Sigmoid colon (tissue), 7 donors: Measurements from ENCODE around the gene SLC39A11. TPM values are rescaled to one million over a fixed set of nuclear protein-coding genes. Genes with fewer than 3 reads are reported as not detected.

Source experiments
- DNase-seq: peaks from one replicate; pipeline ENCODE4 v3.0.0-alpha.2; 2019
- H3K27ac ChIP-seq, 4 donors: fragments of 200-600 bp; sonication (generic); one replicate each; pipeline ENCODE4 v1.5.1; 2016 to 2019; ENCODE audit warnings: mild to moderate bottlenecking in 1 of 4
- H3K27me3 ChIP-seq, 3 donors: fragments of 200-600 bp; sonication (generic); one replicate each; pipeline ENCODE4 v1.5.1; 2019; ENCODE audit warnings: mild to moderate bottlenecking in 1 of 3
- H3K36me3 ChIP-seq, 4 donors: fragments of 200-600 bp; sonication (generic); one replicate each; pipeline ENCODE4 v1.5.1; 2016 to 2019
- H3K4me1 ChIP-seq, 4 donors: fragments of 200-600 bp; sonication (generic); one replicate each; pipeline ENCODE4 v1.5.1; 2017 to 2019
- H3K4me3 ChIP-seq, 4 donors: fragments of 200-600 bp; sonication (generic); one replicate each; pipeline ENCODE4 v1.5.1; 2017 to 2019; ENCODE audit warnings: mild to moderate bottlenecking in 2 of 4, moderate library complexity in 1 of 4
- H3K9me3 ChIP-seq, 4 donors: fragments of 200-600 bp in 3 of 4; sonication (generic) in 3 of 4; one replicate each; pipeline versions ENCODE4 v1.5.1 to v1.6.1; 2013 to 2019
- CTCF ChIP-seq, 4 experiments: fragments of 450-650 bp in 3 of 4; fragments of 200-600 bp in 1 of 4; IDR thresholded peaks; one replicate each; pipeline ENCODE4 v1.5.1; 2016 to 2019; ENCODE audit warnings: antibody characterized with exemption in 4 of 4, mild to moderate bottlenecking in 3 of 4, moderate library complexity in 2 of 4
- EP300 ChIP-seq, 4 donors: sonication (generic); formaldehyde crosslinking; IDR thresholded peaks; one replicate each; pipeline ENCODE4 v1.6.1; 2017; ENCODE audit warnings: antibody characterized with exemption in 4 of 4
- POLR2A ChIP-seq, 2 donors: fragments of 450-650 bp; IDR thresholded peaks; one replicate each; pipeline ENCODE4 v1.6.1; 2016; ENCODE audit warnings: antibody characterized with exemption in 2 of 2, mild to moderate bottlenecking in 2 of 2, moderate library complexity in 2 of 2
- POLR2AphosphoS5 ChIP-seq, 4 donors: sonication (generic); formaldehyde crosslinking; IDR thresholded peaks; one replicate each; pipeline ENCODE4 v1.6.1; 2017; ENCODE audit warnings: antibody characterized with exemption in 4 of 4
- WGBS, 2 donors: extraction: QIAGEN DNeasy Blood & Tissue Kit; methylation state at CpG; one replicate each; pipeline ENCODE4 v1.1.7; 2013; 5-methylcytosine and 5-hydroxymethylcytosine counted together
- intact Hi-C: fragments of 100-400 bp; cut with DNase I; formaldehyde crosslinking; loops from one replicate; pipeline ENCODE4 v1.15.1; 2023
- polyA plus RNA-seq, 3 donors: library from polyadenylated mRNA; stranded (reverse); fragments of 200-250 nt; gene quantifications; one replicate each; pipeline ENCODE4 v1.2.3, GENCODE V29; 2013
- total RNA-seq, 4 donors: library from RNA; depleted of rRNA; stranded (reverse); fragments of >200 nt; gene quantifications; one replicate each; pipeline ENCODE4 v1.1.0, GENCODE V29; 2016
- donor health status: healthy with polysubstance abuse.
- donor health status: Bipolar disorder and iron deficiency.
- donor health status: healthy.

Gene SLC39A11
- total and polyA plus RNA-seq, 7 donors, result 7.6 to 16.4 (median 8.4) TPM

GRCh38 chr17:72677714-72678390 is 414.6 kb downstream of the SLC39A11 start:
- H3K27ac ChIP-seq, result no peak overlapping the region
- no peaks in the 10 kb centered on the region for H3K36me3 ChIP-seq
- no peaks in the 10 kb centered on the region for H3K9me3 ChIP-seq
- no peak for TF ChIP-seq POLR2AphosphoS5 (IDR thresholded peaks at IDR 0.05)
- no peak for TF ChIP-seq CTCF (IDR thresholded peaks at IDR 0.05)
- TF ChIP-seq EP300 (IDR thresholded peaks at IDR 0.05), result no peak
- TF ChIP-seq POLR2A (IDR thresholded peaks at IDR 0.05), result no peak
- H3K4me1 ChIP-seq, result no peaks in the 10 kb centered on the region
- H3K27me3 ChIP-seq, result no peaks in the 10 kb centered on the region
- DNase-seq, result no peak
- 82 to 88% methylated on average over 12 of the region's 12 CpGs for WGBS, 2 donors
- intact Hi-C loops, result no loop called here
- H3K4me3 ChIP-seq, result no peak overlapping the region

GRCh38 chr17:72677108-72677507 is 415.4 kb downstream of the SLC39A11 start:
- H3K36me3 ChIP-seq, result no peaks in the 10 kb centered on the region
- 92 to 96% methylated on average over 2 of the region's 2 CpGs for WGBS, 2 donors
- intact Hi-C loops, result no loop called here
- no peak overlapping the region for H3K27ac ChIP-seq
- H3K4me1 ChIP-seq, result no peaks in the 10 kb centered on the region
- DNase-seq, result no peak
- no peak for TF ChIP-seq EP300 (IDR thresholded peaks at IDR 0.05)
- no peak for TF ChIP-seq CTCF (IDR thresholded peaks at IDR 0.05)
- no peak for TF ChIP-seq POLR2A (IDR thresholded peaks at IDR 0.05)
- no peak for TF ChIP-seq POLR2AphosphoS5 (IDR thresholded peaks at IDR 0.05)
- no peaks in the 10 kb centered on the region for H3K27me3 ChIP-seq
- H3K9me3 ChIP-seq, result no peaks in the 10 kb centered on the region
- H3K4me3 ChIP-seq, result no peak overlapping the region

- 34 to 74% methylated on average over 4 of the region's 4 CpGs for WGBS, 2 donors
- Histone ChIP-seq H3K4me3 (no peak overlapping the region), H3K36me3 (no peaks in the 10 kb centered on the region), H3K27me3 (no peaks in the 10 kb centered on the region), H3K4me1 (no peaks in the 10 kb centered on the region), H3K27ac (no peak overlapping the region), H3K9me3 (no peaks in the 10 kb centered on the region)
- no peak for DNase-seq
- no peak for TF ChIP-seq CTCF (IDR thresholded peaks at IDR 0.05)
- TF ChIP-seq POLR2AphosphoS5 (IDR thresholded peaks at IDR 0.05), result no peak
- no peak for TF ChIP-seq POLR2A (IDR thresholded peaks at IDR 0.05)
- no peak for TF ChIP-seq EP300 (IDR thresholded peaks at IDR 0.05)
- intact Hi-C loops, result no loop called here
Observed at GRCh38 chr17:72672729-72673128, 419.8 kb downstream of the SLC39A11 start.

GRCh38 chr17:72671016-72671415 is 421.5 kb downstream of the SLC39A11 start:
- intact Hi-C loops, result no loop called here
- Histone ChIP-seq H3K27me3 (no peaks in the 10 kb centered on the region), H3K27ac (no peak overlapping the region), H3K4me3 (no peak overlapping the region), H3K9me3 (no peaks in the 10 kb centered on the region), H3K36me3 (no peaks in the 10 kb centered on the region), H3K4me1 (no peaks in the 10 kb centered on the region)
- no peak for TF ChIP-seq POLR2AphosphoS5 (IDR thresholded peaks at IDR 0.05)
- no peak for TF ChIP-seq EP300 (IDR thresholded peaks at IDR 0.05)
- no peak for TF ChIP-seq POLR2A (IDR thresholded peaks at IDR 0.05)
- TF ChIP-seq CTCF (IDR thresholded peaks at IDR 0.05), result no peak
- DNase-seq, result no peak
